ENCODE results near the gene UGGT1.

Gene UGGT1

GRCh38 chr2:128064353-128064752, 26.6 kb upstream of the UGGT1 start:
- Histone ChIP-seq H2AFZ (ENCODE audit: low read depth, low read length) (no peak overlapping the region), H3K36me3 (replicated peaks; ENCODE audit: low read depth, low read length) (no peaks in the 10 kb centered on the region), H3K27ac (ENCODE audit: low read length) (no peak overlapping the region), H3K9me3 (ENCODE audit: insufficient read depth, low read length) (no peaks in the 10 kb centered on the region), H3K4me1 (ENCODE audit: low read length) (no peaks in the 10 kb centered on the region), H4K20me1 (ENCODE audit: insufficient read depth, low read length) (no peaks in the 10 kb centered on the region), H3K79me2 (ENCODE audit: low read length) (no peaks in the 10 kb centered on the region), H3K9ac (ENCODE audit: low read length) (no peak overlapping the region), H3K27me3 (ENCODE audit: low read depth, low read length) (no peaks in the 10 kb centered on the region), H3K4me3 (ENCODE audit: low read length) (no peak overlapping the region), H3K4me2 (ENCODE audit: low read length) (no peak overlapping the region)
- no peak for TF ChIP-seq EZH2phosphoT487 (IDR thresholded peaks at IDR 0.05; ENCODE audit: low read depth)
- TF ChIP-seq, protein P1, sequence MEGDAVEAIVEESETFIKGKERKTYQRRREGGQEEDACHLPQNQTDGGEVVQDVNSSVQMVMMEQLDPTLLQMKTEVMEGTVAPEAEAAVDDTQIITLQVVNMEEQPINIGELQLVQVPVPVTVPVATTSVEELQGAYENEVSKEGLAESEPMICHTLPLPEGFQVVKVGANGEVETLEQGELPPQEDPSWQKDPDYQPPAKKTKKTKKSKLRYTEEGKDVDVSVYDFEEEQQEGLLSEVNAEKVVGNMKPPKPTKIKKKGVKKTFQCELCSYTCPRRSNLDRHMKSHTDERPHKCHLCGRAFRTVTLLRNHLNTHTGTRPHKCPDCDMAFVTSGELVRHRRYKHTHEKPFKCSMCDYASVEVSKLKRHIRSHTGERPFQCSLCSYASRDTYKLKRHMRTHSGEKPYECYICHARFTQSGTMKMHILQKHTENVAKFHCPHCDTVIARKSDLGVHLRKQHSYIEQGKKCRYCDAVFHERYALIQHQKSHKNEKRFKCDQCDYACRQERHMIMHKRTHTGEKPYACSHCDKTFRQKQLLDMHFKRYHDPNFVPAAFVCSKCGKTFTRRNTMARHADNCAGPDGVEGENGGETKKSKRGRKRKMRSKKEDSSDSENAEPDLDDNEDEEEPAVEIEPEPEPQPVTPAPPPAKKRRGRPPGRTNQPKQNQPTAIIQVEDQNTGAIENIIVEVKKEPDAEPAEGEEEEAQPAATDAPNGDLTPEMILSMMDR (IDR thresholded peaks at IDR 0.05; ENCODE audit: low read depth, low read length), result no peak

GRCh38 chr2:128069769-128070168, 21.2 kb upstream of the UGGT1 start:
- H2AFZ ChIP-seq (ENCODE audit: low read depth, low read length), result no peak overlapping the region

GRCh38 chr2:128073278-128073677, 17.7 kb upstream of the UGGT1 start:
- Histone ChIP-seq H3K27ac (ENCODE audit: low read length) (no peak overlapping the region), H3K4me1 (ENCODE audit: low read length) (peaks cover 5% of the 10 kb centered on the region), H4K20me1 (ENCODE audit: insufficient read depth, low read length) (no peaks in the 10 kb centered on the region), H3K27me3 (ENCODE audit: low read depth, low read length) (no peaks in the 10 kb centered on the region), H3K9ac (ENCODE audit: low read length) (no peak overlapping the region), H3K79me2 (ENCODE audit: low read length) (no peaks in the 10 kb centered on the region), H3K4me3 (ENCODE audit: low read length) (no peak overlapping the region), H3K4me2 (ENCODE audit: low read length) (no peak overlapping the region), H3K9me3 (ENCODE audit: insufficient read depth, low read length) (no peaks in the 10 kb centered on the region), H2AFZ (ENCODE audit: low read depth, low read length) (no peak overlapping the region), H3K36me3 (replicated peaks; ENCODE audit: low read depth, low read length) (no peaks in the 10 kb centered on the region)
- no peak for TF ChIP-seq EZH2phosphoT487 (IDR thresholded peaks at IDR 0.05; ENCODE audit: low read depth)
- TF ChIP-seq, protein P1 (IDR thresholded peaks at IDR 0.05; ENCODE audit: low read depth, low read length), result no peak

More at GRCh38 chr2:128069769-128070168, 21.2 kb upstream of the UGGT1 start:
- TF ChIP-seq, protein P1 (IDR thresholded peaks at IDR 0.05; ENCODE audit: low read depth, low read length), result no peak
- no peak for TF ChIP-seq EZH2phosphoT487 (IDR thresholded peaks at IDR 0.05; ENCODE audit: low read depth)
- Histone ChIP-seq H3K9ac (ENCODE audit: low read length) (no peak overlapping the region), H3K4me3 (ENCODE audit: low read length) (no peak overlapping the region), H3K79me2 (ENCODE audit: low read length) (no peaks in the 10 kb centered on the region), H3K9me3 (ENCODE audit: insufficient read depth, low read length) (no peaks in the 10 kb centered on the region), H3K36me3 (replicated peaks; ENCODE audit: low read depth, low read length) (no peaks in the 10 kb centered on the region), H3K27ac (ENCODE audit: low read length) (no peak overlapping the region), H3K4me2 (ENCODE audit: low read length) (no peak overlapping the region), H4K20me1 (ENCODE audit: insufficient read depth, low read length) (no peaks in the 10 kb centered on the region), H3K4me1 (ENCODE audit: low read length) (no peaks in the 10 kb centered on the region), H3K27me3 (ENCODE audit: low read depth, low read length) (no peaks in the 10 kb centered on the region)

GRCh38 chr2:128076461-128077106, 14.4 kb upstream of the UGGT1 start:
- Histone ChIP-seq H4K20me1 (ENCODE audit: insufficient read depth, low read length) (no peaks in the 10 kb centered on the region), H3K4me1 (ENCODE audit: low read length) (peaks cover 5% of the 10 kb centered on the region), H3K36me3 (replicated peaks; ENCODE audit: low read depth, low read length) (no peaks in the 10 kb centered on the region), H3K4me3 (ENCODE audit: low read length) (no peak overlapping the region), H3K9ac (ENCODE audit: low read length) (no peak overlapping the region), H2AFZ (ENCODE audit: low read depth, low read length) (no peak overlapping the region), H3K27me3 (ENCODE audit: low read depth, low read length) (no peaks in the 10 kb centered on the region), H3K79me2 (ENCODE audit: low read length) (no peaks in the 10 kb centered on the region), H3K9me3 (ENCODE audit: insufficient read depth, low read length) (no peaks in the 10 kb centered on the region), H3K27ac (ENCODE audit: low read length) (no peak overlapping the region), H3K4me2 (ENCODE audit: low read length) (no peak overlapping the region)
- no peak for TF ChIP-seq EZH2phosphoT487 (IDR thresholded peaks at IDR 0.05; ENCODE audit: low read depth)
